Left colon (tissue), 2 donors: Measurements from ENCODE around the gene LMO3. TPM values are rescaled to one million over a fixed set of nuclear protein-coding genes. Genes with fewer than 3 reads are reported as not detected.

Experiments
- ATAC-seq: fragments of 200-7000 bp; cut with Tn5 transposase; one replicate; pipeline ENCODE4 v1.9.1; 2020; ENCODE audit warnings: mild to moderate bottlenecking, moderate library complexity
- DNase-seq, 2 donors: peaks; one replicate each; pipeline ENCODE4 v3.0.0-alpha.2; 2020
- intact Hi-C, 2 donors: fragments of 100-400 bp; cut with DNase I in 1 of 2; cut with micrococcal nuclease in 1 of 2; formaldehyde crosslinking; loops; one replicate each; pipeline versions ENCODE4 v1.11.2 to v1.14.0; 2022; cut with DNase I, micrococcal nuclease
- total RNA-seq, 2 donors: library from RNA; stranded (reverse); fragmentation: NEBNext Ultra II Directional; extraction: Animal tissue kit (Norgen Biotek cat#: 25700); gene quantifications; one replicate each; pipeline ENCODE4 v1.2.1, GENCODE V29; 2021
- donor health status: DM: no; HTN: no; CAD: no.
- donor health status: DM: yes; HTN: yes; CAD: no.

LMO3 gene
- total RNA-seq, 2 donors from 2014 or later: 1.9 to 14.2 TPM

DNA sequence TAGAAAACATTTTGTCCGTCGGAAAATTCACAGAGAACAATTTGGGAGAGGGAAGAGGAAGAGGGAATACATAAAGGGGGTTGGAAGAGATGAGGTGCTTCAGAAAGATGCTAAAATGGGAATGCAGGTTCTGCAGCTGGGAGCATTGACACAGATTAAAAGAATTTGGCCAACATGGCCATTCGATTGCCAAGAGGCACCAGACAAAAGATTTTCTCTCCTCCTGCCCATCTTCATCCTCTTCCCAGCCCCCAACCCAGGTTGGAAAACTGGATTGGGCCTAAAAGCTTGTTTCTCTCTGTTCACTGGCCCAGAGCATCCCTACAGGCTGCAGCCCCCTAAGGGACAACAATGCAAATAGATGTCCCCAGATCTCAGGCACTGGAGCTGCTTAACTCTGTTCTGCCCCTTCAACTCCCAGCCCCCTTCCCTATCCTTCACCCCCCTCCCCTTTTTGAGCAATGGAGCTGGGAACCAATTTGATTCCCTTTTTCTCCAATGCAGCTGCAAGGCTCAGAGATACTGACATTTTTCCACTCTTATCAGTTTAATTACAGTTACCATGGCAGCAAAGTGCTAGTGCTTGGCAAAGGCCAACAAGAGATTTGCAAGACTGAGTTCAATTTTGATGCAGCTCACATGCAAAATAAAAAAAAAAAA lies 1.9 kb downstream of the LMO3 start:
- ATAC-seq (peak; percentile 29), DNase-seq (no peak)
- intact Hi-C loops: no loop called here

DNA sequence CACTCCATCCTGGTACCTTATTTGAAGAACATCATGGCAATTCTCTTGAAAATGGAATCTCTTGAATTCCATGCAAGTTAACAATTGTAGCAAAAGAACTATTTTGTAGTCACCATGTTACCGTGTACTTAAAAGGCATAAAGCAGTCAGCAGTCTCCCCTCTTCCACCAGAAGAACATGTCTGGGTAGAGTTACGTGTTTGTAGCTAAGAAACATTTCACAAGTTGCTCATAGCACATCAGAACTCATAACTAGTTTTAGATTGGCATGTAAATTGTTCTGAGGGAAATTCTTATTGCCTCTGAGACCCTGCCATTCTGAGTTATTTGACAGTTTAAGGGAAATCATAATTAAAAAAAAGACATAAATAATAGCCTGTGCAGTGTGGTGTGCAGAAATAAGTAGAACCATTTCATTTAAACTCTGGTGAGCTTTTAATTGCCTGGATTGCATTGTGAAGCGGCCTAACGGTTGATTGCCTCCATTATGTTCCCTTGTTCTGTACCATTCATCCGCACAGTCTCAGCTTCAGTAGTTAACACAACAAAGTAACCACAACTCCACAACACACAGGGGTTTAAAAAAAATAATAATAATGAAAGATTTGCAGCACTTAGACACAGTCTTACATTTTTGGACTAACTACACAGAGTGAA lies 2.6 kb downstream of the LMO3 start:
- ATAC-seq (no peak), DNase-seq (no peak)
- intact Hi-C loops: no loop called here

- DNase-seq (no peak), ATAC-seq (no peak)
- intact Hi-C loops: no loop called here
Observed at GRCh38 chr12:16602412-16602811, 3.5 kb downstream of the LMO3 start.

DNA sequence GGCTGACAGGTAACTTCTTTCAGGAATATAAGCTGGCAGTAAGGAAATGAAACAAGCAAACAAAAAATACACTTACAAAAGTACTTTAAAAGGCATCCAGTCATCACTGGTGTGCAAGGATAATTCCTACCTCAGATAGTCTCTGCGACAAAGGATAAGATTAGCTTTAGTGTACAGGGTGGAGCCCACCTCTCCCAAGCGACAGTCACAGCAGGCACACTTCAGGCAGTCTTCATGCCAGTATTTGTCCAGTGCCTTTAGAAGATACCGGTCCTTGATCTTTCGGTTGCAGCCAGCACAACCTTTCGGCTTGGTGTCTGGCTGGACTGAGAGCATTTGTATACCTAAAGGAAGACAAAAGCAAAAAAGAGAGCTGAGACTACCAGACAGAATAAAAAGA lies 5.4 kb downstream of the LMO3 start:
- no peak for ATAC-seq

GRCh38 chr12:16599081-16599480 lies 6.9 kb downstream of the LMO3 start:
- no peak for ATAC-seq
- DNase-seq: no peak
- intact Hi-C loops: no loop called here

More for the DNA sequence above, 5.4 kb downstream of the LMO3 start:
- DNase-seq: no peak
- intact Hi-C loops: no loop called here

GRCh38 chr12:16594797-16595196 lies 11.2 kb downstream of the LMO3 start:
- intact Hi-C loops: no loop called here
- no peak for ATAC-seq
- no peak for DNase-seq

GRCh38 chr12:16593546-16593945 lies 12.4 kb downstream of the LMO3 start:
- intact Hi-C loops: no loop called here
- ATAC-seq: no peak

GRCh38 chr12:16590645-16591044 lies 15.3 kb downstream of the LMO3 start:
- intact Hi-C loops: no loop called here
- no peak for DNase-seq
- no peak for ATAC-seq

More at GRCh38 chr12:16593546-16593945, 12.4 kb downstream of the LMO3 start:
- no peak for DNase-seq

GRCh38 chr12:16588812-16589211 lies 17.1 kb downstream of the LMO3 start:
- DNase-seq (no peak), ATAC-seq (no peak)
- intact Hi-C loops: no loop called here

- intact Hi-C loops: no loop called here
- ATAC-seq: no peak
Observed at GRCh38 chr12:16587514-16587913, 18.4 kb downstream of the LMO3 start.

GRCh38 chr12:16587110-16587453 lies 18.9 kb downstream of the LMO3 start:
- intact Hi-C loops: no loop called here
- DNase-seq: no peak
- no peak for ATAC-seq

More at GRCh38 chr12:16587514-16587913, 18.4 kb downstream of the LMO3 start:
- no peak for DNase-seq

- peak in 1 of 2 donors; percentile 52 for DNase-seq
- intact Hi-C loops: no loop called here
- ATAC-seq: no peak
Observed at GRCh38 chr12:16586350-16587109, 19.4 kb downstream of the LMO3 start.

GRCh38 chr12:16585781-16586180 lies 20.2 kb downstream of the LMO3 start:
- ATAC-seq (no peak), DNase-seq (no peak)
- intact Hi-C loops: no loop called here

DNA sequence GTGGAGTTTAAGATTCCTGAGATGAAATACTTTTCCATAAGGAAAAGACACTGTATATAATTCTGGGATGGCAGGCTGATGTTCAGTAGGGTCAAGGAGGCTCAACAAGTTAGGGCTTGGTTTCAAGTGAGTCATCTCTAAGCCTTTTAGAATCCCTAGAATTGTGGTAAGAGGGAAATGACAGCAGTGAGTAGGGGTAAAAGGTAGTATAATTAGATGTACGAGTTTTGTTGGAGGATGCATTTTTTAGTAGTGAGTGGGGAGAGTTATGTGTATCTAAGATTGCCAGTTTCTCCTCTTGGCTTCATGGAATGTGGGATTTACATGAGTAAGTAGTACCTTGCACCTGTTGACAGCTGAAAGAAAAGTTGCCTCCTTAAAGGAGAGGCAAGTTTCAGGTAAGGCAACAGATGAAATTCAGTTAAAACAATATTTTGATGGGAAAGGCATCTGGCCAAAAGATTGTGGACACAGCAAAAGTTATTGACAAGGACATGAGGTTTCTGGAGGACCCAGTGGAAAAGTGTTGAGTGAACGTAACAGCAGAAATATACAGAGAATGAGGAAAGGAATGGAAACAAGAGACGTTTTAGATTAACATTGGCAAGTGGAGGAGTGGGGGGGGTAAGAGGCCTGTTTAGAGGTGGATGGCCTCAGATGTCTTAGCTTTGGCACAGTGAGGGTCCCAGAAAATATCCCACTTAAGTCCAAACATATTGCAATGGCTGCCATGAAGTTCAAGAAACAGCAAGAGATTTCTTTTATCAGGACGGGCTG lies 21.8 kb downstream of the LMO3 start:
- intact Hi-C loops: no loop called here
- ATAC-seq (no peak), DNase-seq (no peak)

DNA sequence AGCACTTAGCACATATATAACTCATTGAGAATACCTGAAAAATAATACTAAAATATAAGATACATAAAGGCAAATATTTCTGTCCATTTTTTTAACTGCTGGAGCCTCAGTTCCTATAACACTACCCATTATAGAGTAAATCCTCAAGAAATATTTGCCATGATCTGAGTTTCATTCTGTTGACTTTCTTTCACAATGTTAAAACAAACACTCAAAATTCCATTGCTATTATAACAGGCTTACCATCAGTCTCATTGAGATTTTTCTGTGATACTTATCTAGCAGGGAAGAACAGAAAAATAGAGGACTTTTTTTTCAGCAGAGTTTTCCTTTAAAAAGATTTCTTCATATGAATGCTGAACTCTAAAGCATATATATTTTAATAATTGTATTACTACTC lies 24.5 kb downstream of the LMO3 start:
- intact Hi-C loops: no loop called here
- ATAC-seq (no peak), DNase-seq (no peak)

GRCh38 chr12:16579041-16579440 lies 26.9 kb downstream of the LMO3 start:
- intact Hi-C loops: no loop called here
- no peak for DNase-seq
- no peak for ATAC-seq

GRCh38 chr12:16573398-16574077 lies 32.4 kb downstream of the LMO3 start:
- intact Hi-C loops: no loop called here
- ATAC-seq (no peak), DNase-seq (no peak)

DNA sequence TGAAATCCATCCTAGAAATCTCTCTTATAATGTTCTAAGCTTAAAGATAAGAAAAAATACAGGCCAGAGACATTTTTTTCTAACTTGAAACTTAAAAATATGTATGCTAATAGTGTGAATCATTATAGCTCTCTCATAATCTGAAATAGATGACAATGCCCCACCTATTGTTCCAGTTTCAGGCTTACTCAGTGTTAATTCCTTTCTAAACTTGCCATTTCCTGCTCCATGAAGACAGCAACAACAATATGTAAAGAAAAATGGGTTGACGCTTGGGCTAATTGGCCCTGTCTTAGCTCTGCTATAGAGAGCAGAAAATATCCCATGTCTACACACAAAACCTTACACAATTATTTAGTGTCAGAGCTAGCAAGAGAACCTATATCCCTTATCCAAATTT lies 37.1 kb downstream of the LMO3 start:
- intact Hi-C loops: no loop called here
- DNase-seq (no peak), ATAC-seq (no peak)

GRCh38 chr12:16564675-16565074 lies 41.3 kb downstream of the LMO3 start:
- ATAC-seq (no peak), DNase-seq (no peak)
- intact Hi-C loops: no loop called here
